OCI-LY3 (cell line): ENCODE measurements around the gene ANKRD11.

Source experiments
- H2AFZ ChIP-seq: fragments of 200-600, 300-600 bp; shearing (Covaris generic); 2 replicates; pipeline ENCODE4 v1.6.0; 2014; ENCODE audit warnings: antibody characterized with exemption, low read depth, low read length
- H3K27ac ChIP-seq: fragments of 200-600, 300-600 bp; sonication (generic); 2 replicates; pipeline ENCODE4 v1.5.1; 2014; ENCODE audit warnings: mild to moderate bottlenecking, low read length, moderate library complexity, mixed read lengths
- H3K27me3 ChIP-seq: fragments of 200-600, 300-600 bp; sonication (generic); 2 replicates; pipeline ENCODE4 v1.6.1; 2014; ENCODE audit warnings: low read depth, low read length, mixed read lengths
- H3K36me3 ChIP-seq: fragments of 200-600, 300-600 bp; sonication (generic); replicated peaks from 2 replicates; pipeline ENCODE3; 2014; ENCODE audit warnings: low read depth, low read length, mixed read lengths
- H3K4me1 ChIP-seq: fragments of 300-600, 200-600 bp; sonication (generic); 2 replicates; pipeline ENCODE4 v1.6.1; 2014; ENCODE audit warnings: low read length, mixed read lengths
- H3K4me2 ChIP-seq: fragments of 200-600, 300-600 bp; sonication (generic); 2 replicates; pipeline ENCODE4 v1.6.1; 2014; ENCODE audit warnings: low read length, mixed read lengths
- H3K4me3 ChIP-seq: fragments of 300-600, 200-600 bp; sonication (generic); 2 replicates; pipeline ENCODE4 v1.5.1; 2014; ENCODE audit warnings: antibody characterized with exemption, mild to moderate bottlenecking, low read length, moderate library complexity
- H3K79me2 ChIP-seq: fragments of 300-600, 200-600 bp; shearing (Covaris generic); 2 replicates; pipeline ENCODE4 v1.6.1; 2014; ENCODE audit warnings: mild to moderate bottlenecking, low read length, mixed read lengths
- H3K9ac ChIP-seq: fragments of 300-600, 200-600 bp; shearing (Covaris generic); 2 replicates; pipeline ENCODE4 v1.6.0; 2014; ENCODE audit warnings: mild to moderate bottlenecking, low read length, moderate library complexity
- H3K9me3 ChIP-seq: fragments of 200-600, 300-600 bp; shearing (Covaris generic); 2 replicates; pipeline ENCODE4 v1.6.1; 2014; ENCODE audit warnings: low read length, mixed read lengths; ENCODE audit not compliant: insufficient read depth
- H4K20me1 ChIP-seq: fragments of 200-600, 300-600 bp; sonication (generic); 2 replicates; pipeline ENCODE4 v1.6.1; 2016; ENCODE audit warnings: low read length, mixed read lengths; ENCODE audit not compliant: insufficient read depth
- EZH2phosphoT487 ChIP-seq: fragments of 200-600 bp; shearing (Covaris generic); IDR thresholded peaks from 2 replicates; pipeline ENCODE4 v1.6.1; 2018; ENCODE audit warnings: antibody characterized with exemption, mixed run types, low read depth
- TF ChIP-seq, protein P1 (sequence below): fragments of 200-600, 300-600 bp; sonication (generic); IDR thresholded peaks from 2 replicates; pipeline ENCODE4 v1.5.1; 2014; ENCODE audit warnings: antibody characterized with exemption, low read length, low read depth

ANKRD11 gene

GRCh38 chr16:89341697-89342694 lies 148.4 kb downstream of the ANKRD11 start:
- H3K9me3 ChIP-seq = no peaks in the 10 kb centered on the region
- peaks cover 99% of the 10 kb centered on the region for H3K79me2 ChIP-seq
- H3K4me3 ChIP-seq = no peak overlapping the region
- H2AFZ ChIP-seq = no peak overlapping the region
- peaks cover 98% of the 10 kb centered on the region for H4K20me1 ChIP-seq
- no peaks in the 10 kb centered on the region for H3K4me1 ChIP-seq
- no peaks in the 10 kb centered on the region for H3K27me3 ChIP-seq
- no peak overlapping the region for H3K9ac ChIP-seq
- no peak overlapping the region for H3K4me2 ChIP-seq
- TF ChIP-seq, protein P1, sequence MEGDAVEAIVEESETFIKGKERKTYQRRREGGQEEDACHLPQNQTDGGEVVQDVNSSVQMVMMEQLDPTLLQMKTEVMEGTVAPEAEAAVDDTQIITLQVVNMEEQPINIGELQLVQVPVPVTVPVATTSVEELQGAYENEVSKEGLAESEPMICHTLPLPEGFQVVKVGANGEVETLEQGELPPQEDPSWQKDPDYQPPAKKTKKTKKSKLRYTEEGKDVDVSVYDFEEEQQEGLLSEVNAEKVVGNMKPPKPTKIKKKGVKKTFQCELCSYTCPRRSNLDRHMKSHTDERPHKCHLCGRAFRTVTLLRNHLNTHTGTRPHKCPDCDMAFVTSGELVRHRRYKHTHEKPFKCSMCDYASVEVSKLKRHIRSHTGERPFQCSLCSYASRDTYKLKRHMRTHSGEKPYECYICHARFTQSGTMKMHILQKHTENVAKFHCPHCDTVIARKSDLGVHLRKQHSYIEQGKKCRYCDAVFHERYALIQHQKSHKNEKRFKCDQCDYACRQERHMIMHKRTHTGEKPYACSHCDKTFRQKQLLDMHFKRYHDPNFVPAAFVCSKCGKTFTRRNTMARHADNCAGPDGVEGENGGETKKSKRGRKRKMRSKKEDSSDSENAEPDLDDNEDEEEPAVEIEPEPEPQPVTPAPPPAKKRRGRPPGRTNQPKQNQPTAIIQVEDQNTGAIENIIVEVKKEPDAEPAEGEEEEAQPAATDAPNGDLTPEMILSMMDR = no peak
- TF ChIP-seq EZH2phosphoT487 = no peak
- peaks cover 5% of the 10 kb centered on the region for H3K36me3 ChIP-seq
- H3K27ac ChIP-seq = no peak overlapping the region

DNA sequence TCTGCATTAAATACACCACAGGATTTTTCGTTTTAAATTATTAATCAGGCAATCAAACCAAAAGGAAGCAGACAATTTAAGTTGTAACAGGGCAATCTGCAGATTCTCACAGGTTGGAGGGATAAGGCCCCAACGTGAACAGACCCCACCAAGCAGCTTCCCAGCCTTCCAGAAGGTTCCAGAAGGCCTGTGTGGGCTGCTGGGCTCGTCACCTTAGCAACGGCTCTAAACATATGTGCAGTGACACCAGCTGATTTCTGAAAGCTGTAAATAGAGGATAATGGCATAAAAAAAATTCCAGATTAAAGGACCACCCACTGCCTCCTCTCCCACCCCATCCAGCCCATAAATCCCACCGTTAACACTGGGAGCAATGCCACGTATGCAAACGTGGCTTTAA lies 149.1 kb downstream of the ANKRD11 start:
- H2AFZ ChIP-seq = no peak overlapping the region
- H3K4me2 ChIP-seq = no peak overlapping the region
- H4K20me1 ChIP-seq = peaks cover 97% of the 10 kb centered on the region
- no peaks in the 10 kb centered on the region for H3K4me1 ChIP-seq
- no peaks in the 10 kb centered on the region for H3K9me3 ChIP-seq
- H3K36me3 ChIP-seq = peaks cover 5% of the 10 kb centered on the region
- H3K27me3 ChIP-seq = no peaks in the 10 kb centered on the region
- H3K4me3 ChIP-seq = no peak overlapping the region
- TF ChIP-seq, protein P1 = no peak
- no peak for TF ChIP-seq EZH2phosphoT487
- no peak overlapping the region for H3K27ac ChIP-seq
- H3K79me2 ChIP-seq = peaks cover 99% of the 10 kb centered on the region
- H3K9ac ChIP-seq = no peak overlapping the region

- Histone ChIP-seq H3K9ac (no peak overlapping the region), H3K4me3 (no peak overlapping the region), H3K27ac (no peak overlapping the region), H3K36me3 (peaks cover 5% of the 10 kb centered on the region), H3K27me3 (no peaks in the 10 kb centered on the region), H3K79me2 (peaks cover 99% of the 10 kb centered on the region), H3K9me3 (no peaks in the 10 kb centered on the region), H3K4me1 (no peaks in the 10 kb centered on the region), H2AFZ (no peak overlapping the region), H4K20me1 (peaks cover 97% of the 10 kb centered on the region), H3K4me2 (no peak overlapping the region)
- TF ChIP-seq, protein P1 = no peak
- no peak for TF ChIP-seq EZH2phosphoT487
These were observed 151.5 kb downstream of the ANKRD11 start for GRCh38 chr16:89338863-89339262.

DNA sequence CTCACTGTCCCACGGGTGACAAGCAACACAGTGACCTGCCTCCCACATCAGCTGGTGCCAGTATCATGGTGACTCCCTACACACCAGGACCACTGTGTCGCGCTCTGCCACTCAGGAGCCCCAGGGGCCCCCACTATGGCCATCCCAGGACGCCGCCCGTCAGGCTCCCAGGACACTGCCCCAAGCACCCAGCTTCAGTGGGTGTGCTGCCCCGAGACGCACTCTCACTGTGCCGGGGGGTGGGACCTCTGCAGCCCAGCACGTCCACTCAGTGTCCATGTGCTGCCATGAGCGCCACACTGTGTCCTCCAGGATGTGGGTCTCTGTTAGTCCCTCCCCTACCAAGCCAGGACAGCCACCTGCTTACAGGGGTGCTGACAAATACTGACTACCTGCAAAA lies 152.4 kb downstream of the ANKRD11 start:
- H3K27me3 ChIP-seq = no peaks in the 10 kb centered on the region
- H2AFZ ChIP-seq = no peak overlapping the region
- no peak overlapping the region for H3K4me3 ChIP-seq
- no peaks in the 10 kb centered on the region for H3K36me3 ChIP-seq
- no peaks in the 10 kb centered on the region for H3K9me3 ChIP-seq
- H3K4me2 ChIP-seq = no peak overlapping the region
- no peaks in the 10 kb centered on the region for H3K4me1 ChIP-seq
- no peak overlapping the region for H3K9ac ChIP-seq
- H4K20me1 ChIP-seq = peaks cover 96% of the 10 kb centered on the region
- peaks cover 99% of the 10 kb centered on the region for H3K79me2 ChIP-seq
- TF ChIP-seq, protein P1 = no peak
- no peak for TF ChIP-seq EZH2phosphoT487
- H3K27ac ChIP-seq = no peak overlapping the region
